Hematopoietic multipotent progenitor cell (in vitro differentiated cells): ENCODE measurements around the gene TBC1D1. TPM values are rescaled to one million over a fixed set of nuclear protein-coding genes. Genes with fewer than 3 reads are reported as not detected.

ENCODE experiments used
- DNase-seq, 3 donors: peaks; one replicate each; pipeline ENCODE4 v3.0.0-alpha.2; 2011 to 2015; ENCODE audit warnings: low read depth in 2 of 3, low spot score in 2 of 3
- total RNA-seq: library from RNA; depleted of rRNA; stranded (reverse); fragments of >200 nt; gene quantifications from one replicate; pipeline ENCODE4 v1.2.3, GENCODE V29; 2012

TBC1D1 gene
- total RNA-seq, 1 donor, result 75.4 TPM

GRCh38 chr4:38072578-38072977, 181.7 kb downstream of the TBC1D1 start:
- DNase-seq, result peak in 1 of 3 donors; percentile 33

GRCh38 chr4:38073596-38074234, 182.8 kb downstream of the TBC1D1 start:
- DNase-seq, result no peak

- DNase-seq, result peak in 2 of 3 donors; percentile 54 to 70
These were observed 184.7 kb downstream of the TBC1D1 start for GRCh38 chr4:38075370-38076152.

GRCh38 chr4:38076153-38076669, 185.3 kb downstream of the TBC1D1 start:
- DNase-seq, result no peak

GRCh38 chr4:38077791-38078489, 187.1 kb downstream of the TBC1D1 start:
- DNase-seq, result no peak

GRCh38 chr4:38078590-38079421, 187.9 kb downstream of the TBC1D1 start:
- no peak for DNase-seq

- no peak for DNase-seq
These were observed 189.4 kb downstream of the TBC1D1 start for GRCh38 chr4:38080061-38080974.

- no peak for DNase-seq
These were observed 191.1 kb downstream of the TBC1D1 start for GRCh38 chr4:38082021-38082420.

GRCh38 chr4:38082424-38083385, 191.8 kb downstream of the TBC1D1 start:
- no peak for DNase-seq

- no peak for DNase-seq
These were observed 194.2 kb downstream of the TBC1D1 start for GRCh38 chr4:38084877-38085711.

- no peak for DNase-seq
These were observed 194.9 kb downstream of the TBC1D1 start for GRCh38 chr4:38085751-38086150.

GRCh38 chr4:38086151-38086848, 195.4 kb downstream of the TBC1D1 start:
- no peak for DNase-seq

GRCh38 chr4:38086849-38087226, 196.0 kb downstream of the TBC1D1 start:
- DNase-seq, result no peak

GRCh38 chr4:38088321-38088720, 197.4 kb downstream of the TBC1D1 start:
- DNase-seq, result no peak

- no peak for DNase-seq
These were observed 199.1 kb downstream of the TBC1D1 start for GRCh38 chr4:38089961-38090360.

- no peak for DNase-seq
These were observed 199.8 kb downstream of the TBC1D1 start for GRCh38 chr4:38090455-38091246.
